Spleen (tissue), 7 donors: ENCODE data around the gene VSTM4.
A peak's percentile ranks its signal among the peaks of the same experiment; 100 is the strongest.

ENCODE experiments used
- POLR2A ChIP-seq, 3 donors: fragments of 450-650 bp; IDR thresholded peaks; one replicate each; pipeline ENCODE4 v1.5.1; 2017; ENCODE audit warnings: antibody characterized with exemption in 3 of 3, mild to moderate bottlenecking in 1 of 3
- POLR2AphosphoS5 ChIP-seq, 3 donors: sonication (generic); formaldehyde crosslinking; IDR thresholded peaks; one replicate each; pipeline ENCODE4 v1.5.1; 2017; ENCODE audit warnings: antibody characterized with exemption in 3 of 3
- TF ChIP-seq, protein P1 (sequence below), 11 experiments: fragments of 200-600 bp in 7 of 11; fragments of 450-650 bp in 4 of 11; sonication (generic) in 4 of 11; IDR thresholded peaks in 8 of 11; conservative IDR thresholded peaks in 3 of 11; 1 replicate in 7 of 11; 2 replicates in 4 of 11; pipeline versions ENCODE4 v1.4.0 to v1.8.0; 2016 to 2021; ENCODE audit warnings: antibody characterized with exemption in 11 of 11, inconsistent platforms in 4 of 11, mild to moderate bottlenecking in 1 of 11
- donor health status: DM: no; HTN: no; CAD: no; lungs with moderate emphysema.
- donor health status: DM: no; HTN: no; CAD: no.
- donor health status: DM: no; HTN: no; CAD: no.

DNA sequence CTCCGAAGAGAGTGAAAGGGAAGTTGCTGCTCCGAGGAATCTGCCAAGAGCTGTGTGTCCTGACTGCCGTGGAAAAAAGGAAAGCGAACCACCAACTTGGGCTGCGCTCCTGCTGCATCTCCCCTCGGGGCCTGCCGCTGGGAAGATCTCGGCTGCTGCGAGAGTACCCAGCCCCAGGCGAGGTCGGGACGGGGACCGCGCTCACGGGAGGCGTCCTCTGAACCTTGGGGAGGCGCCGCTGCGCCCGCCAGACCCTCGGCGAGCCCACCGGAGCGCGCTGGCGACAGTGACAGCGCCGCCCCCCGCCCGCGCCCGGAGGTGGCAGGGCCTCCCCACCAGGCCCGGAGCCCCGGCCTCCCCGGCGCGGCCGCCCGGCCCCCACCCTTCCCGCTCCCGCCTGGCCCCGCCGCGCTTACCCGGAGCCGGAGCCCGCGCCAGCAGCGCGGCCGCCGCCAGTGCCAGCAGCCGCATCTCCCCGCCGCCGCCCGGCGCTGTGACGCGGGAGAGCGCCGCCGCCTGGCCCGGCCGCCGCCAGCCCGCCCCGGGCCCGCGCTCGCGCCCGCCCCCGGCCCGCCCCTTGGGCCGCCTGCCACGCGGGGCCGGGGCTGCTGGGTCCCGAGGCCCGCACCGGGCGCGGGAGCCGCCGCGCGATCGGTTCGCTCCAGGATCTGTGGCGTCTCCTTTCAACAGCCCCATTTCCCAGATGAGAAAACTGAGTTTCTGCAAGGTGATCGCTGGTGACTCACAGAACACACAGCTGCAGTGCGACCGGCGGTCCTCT is at the start of gene VSTM4:
- TF ChIP-seq, protein P1, sequence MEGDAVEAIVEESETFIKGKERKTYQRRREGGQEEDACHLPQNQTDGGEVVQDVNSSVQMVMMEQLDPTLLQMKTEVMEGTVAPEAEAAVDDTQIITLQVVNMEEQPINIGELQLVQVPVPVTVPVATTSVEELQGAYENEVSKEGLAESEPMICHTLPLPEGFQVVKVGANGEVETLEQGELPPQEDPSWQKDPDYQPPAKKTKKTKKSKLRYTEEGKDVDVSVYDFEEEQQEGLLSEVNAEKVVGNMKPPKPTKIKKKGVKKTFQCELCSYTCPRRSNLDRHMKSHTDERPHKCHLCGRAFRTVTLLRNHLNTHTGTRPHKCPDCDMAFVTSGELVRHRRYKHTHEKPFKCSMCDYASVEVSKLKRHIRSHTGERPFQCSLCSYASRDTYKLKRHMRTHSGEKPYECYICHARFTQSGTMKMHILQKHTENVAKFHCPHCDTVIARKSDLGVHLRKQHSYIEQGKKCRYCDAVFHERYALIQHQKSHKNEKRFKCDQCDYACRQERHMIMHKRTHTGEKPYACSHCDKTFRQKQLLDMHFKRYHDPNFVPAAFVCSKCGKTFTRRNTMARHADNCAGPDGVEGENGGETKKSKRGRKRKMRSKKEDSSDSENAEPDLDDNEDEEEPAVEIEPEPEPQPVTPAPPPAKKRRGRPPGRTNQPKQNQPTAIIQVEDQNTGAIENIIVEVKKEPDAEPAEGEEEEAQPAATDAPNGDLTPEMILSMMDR (IDR thresholded peaks at IDR 0.05 in 8 of 11, conservative IDR thresholded peaks at IDR 0.05 in 3 of 11), result peak in 1 of 11 experiments; percentile 9
- no peak for TF ChIP-seq POLR2A (IDR thresholded peaks at IDR 0.05)
- TF ChIP-seq POLR2AphosphoS5 (IDR thresholded peaks at IDR 0.05), result peak in 1 of 3 donors; percentile 25
